ENCODE measurements around the gene PSMD5. TPM values are rescaled to one million over a fixed set of nuclear protein-coding genes. Genes with fewer than 3 reads are reported as not detected.
A peak's percentile ranks its signal among the peaks of the same experiment; 100 is the strongest.

The PSMD5 gene
- total and polyA plus RNA-seq, 2 of the 4 experiments (the other 2 are of a cell fraction), result 25.6 to 26.1 TPM

GRCh38 chr9:120783602-120784047, 59.1 kb downstream of the PSMD5 start:
- no peak; the same call in 1 of the 2 replicates for ATAC-seq (ENCODE audit: low read depth)
- Histone ChIP-seq H3K4ac (ENCODE audit: low read depth, low read length) (no peak overlapping the region), H3K4me3 (ENCODE audit: insufficient read depth, low read depth, low read length) (no peak overlapping the region), H3K9me3 (ENCODE audit: control insufficient read depth, insufficient read depth, low read length) (no peaks in the 10 kb centered on the region), H4K5ac (ENCODE audit: low read depth, low read length) (no peak overlapping the region), H4K91ac (ENCODE audit: insufficient read depth, low read depth, low read length) (no peak overlapping the region), H3K9ac (ENCODE audit: low read depth, low read length) (no peak overlapping the region), H3K18ac (ENCODE audit: low read depth, low read length) (no peak overlapping the region), H3K27me3 (ENCODE audit: control insufficient read depth, insufficient read depth, low read length) (no peaks in the 10 kb centered on the region), H3K14ac (replicated peaks; ENCODE audit: low read depth, low read length) (no peak overlapping the region), H3K4me1 (ENCODE audit: control insufficient read depth, insufficient read depth, low read length) (0 out of 2 replicates have a peak, but pooled peaks cover 1% of the 10 kb centered on the region), H2BK120ac (ENCODE audit: low read depth, low read length) (no peak overlapping the region), H2AK9ac (replicated peaks; ENCODE audit: low read depth, low read length, poor library complexity) (no peak overlapping the region), H3K27ac (ENCODE audit: insufficient read depth, low read length) (no peak overlapping the region), H3K4me2 (ENCODE audit: low read depth, low read length) (no peak overlapping the region), H3K23ac (ENCODE audit: low read depth, low read length) (no peak overlapping the region), H4K8ac (ENCODE audit: low read depth in 2 of 2, low read length in 2 of 2) (no peak overlapping the region), H4K20me1 (ENCODE audit: insufficient read depth, low read length) (peaks cover 8% of the 10 kb centered on the region; the same call in 1 of the 2 replicates), H2AFZ (replicated peaks; ENCODE audit: low read length, poor library complexity) (no peak overlapping the region), H2AK5ac (ENCODE audit: low read depth, low read length) (no peak overlapping the region), H3K36me3 (ENCODE audit: control insufficient read depth, insufficient read depth, low read length) (peaks cover 19% of the 10 kb centered on the region), H3K9me1 (ENCODE audit: insufficient read depth, low read length) (peaks cover 2% of the 10 kb centered on the region; the same call in 1 of the 2 replicates), H3K79me1 (ENCODE audit: low read depth in 1 of 2, low read length in 2 of 2) (peaks cover 29 to 50% of the 10 kb centered on the region in 2 experiments), H2BK15ac (ENCODE audit: low read depth, low read length) (no peak overlapping the region), H2BK20ac (ENCODE audit: low read depth, low read length) (no peak overlapping the region), H3K56ac (ENCODE audit: extremely low read depth, insufficient read depth, low read length) (no peak overlapping the region), H2BK5ac (ENCODE audit: low read depth, low read length, poor library complexity, severe bottlenecking) (no peak overlapping the region)
- intact Hi-C loops (cut with micrococcal nuclease) (no loop called here), in situ Hi-C loops (cut with MboI; ENCODE audit: low sequenced_read_pairs) (no loop called here), dilution Hi-C loops (cut with HindIII; ENCODE audit: low sequenced_read_pairs, unreplicated experiment) (no loop called here)
- BruUV-seq (replicated peaks), result no TSS peak
- TF ChIP-seq CEBPB (IDR thresholded peaks at IDR 0.05; ENCODE audit: low read depth, low read length) (peak; percentile 66), BHLHE40 (IDR thresholded peaks at IDR 0.05; ENCODE audit: low read depth, low read length) (no peak)
- WGBS, 2 experiments (ENCODE audit: extremely low coverage in 2 of 2, insufficient read length in 1 of 2), result 83% methylated on average over 1 of the region's 2 CpGs; no CpG with 5 or more reads in 1 of the 2 experiments
- ChIA-PET POLR2A (ENCODE audit: unreplicated experiment) (interaction anchor here (0.7 kb wide), 1 partner anchor 191 kb away, joined by 5 read pairs; no protein-coding TSS in a partner anchor), CTCF (no interaction called here)
- DNase-seq, result peak; percentile 38

Measured in IMR-90 (cell line).